ENCODE results near the gene MYZAP.

MYZAP gene

GRCh38 chr15:57561041-57561711 is 30.5 kb upstream of the MYZAP start:
- DNase-seq (ENCODE audit: low read depth in 4 of 4, low spot score in 1 of 4), result peak; percentile 30 to 51 (median 44)

- DNase-seq (ENCODE audit: low read depth in 4 of 4, low spot score in 1 of 4), result no peak
These were observed 29.4 kb upstream of the MYZAP start for GRCh38 chr15:57562196-57562769.

GRCh38 chr15:57563416-57563815 is 28.3 kb upstream of the MYZAP start:
- no peak for DNase-seq (ENCODE audit: low read depth in 4 of 4, low spot score in 1 of 4)

- no peak for DNase-seq (ENCODE audit: low read depth in 4 of 4, low spot score in 1 of 4)
These were observed 26.4 kb upstream of the MYZAP start for GRCh38 chr15:57565311-57565710.

GRCh38 chr15:57566834-57567233 is 24.9 kb upstream of the MYZAP start:
- no peak for DNase-seq (ENCODE audit: low read depth in 4 of 4, low spot score in 1 of 4)

- DNase-seq (ENCODE audit: low read depth in 4 of 4, low spot score in 1 of 4), result no peak
These were observed 23.8 kb upstream of the MYZAP start for GRCh38 chr15:57567891-57568290.

GRCh38 chr15:57568299-57568698 is 23.4 kb upstream of the MYZAP start:
- no peak for DNase-seq (ENCODE audit: low read depth in 4 of 4, low spot score in 1 of 4)

GRCh38 chr15:57570340-57570739 is 21.4 kb upstream of the MYZAP start:
- DNase-seq (ENCODE audit: low read depth in 4 of 4, low spot score in 1 of 4), result no peak

GRCh38 chr15:57570994-57571393 is 20.7 kb upstream of the MYZAP start:
- no peak for DNase-seq (ENCODE audit: low read depth in 4 of 4, low spot score in 1 of 4)

GRCh38 chr15:57571725-57572124 is 20.0 kb upstream of the MYZAP start:
- no peak for DNase-seq (ENCODE audit: low read depth in 4 of 4, low spot score in 1 of 4)

- no peak for DNase-seq (ENCODE audit: low read depth in 4 of 4, low spot score in 1 of 4)
These were observed 19.2 kb upstream of the MYZAP start for GRCh38 chr15:57572468-57572867.

- no peak for DNase-seq (ENCODE audit: low read depth in 4 of 4, low spot score in 1 of 4)
These were observed 18.6 kb upstream of the MYZAP start for GRCh38 chr15:57573151-57573550.

GRCh38 chr15:57575363-57575762 is 16.3 kb upstream of the MYZAP start:
- DNase-seq (ENCODE audit: low read depth in 4 of 4, low spot score in 1 of 4), result no peak

GRCh38 chr15:57578288-57578900 is 13.3 kb upstream of the MYZAP start:
- no peak for DNase-seq (ENCODE audit: low read depth in 4 of 4, low spot score in 1 of 4)

GRCh38 chr15:57580428-57580827 is 11.3 kb upstream of the MYZAP start:
- no peak for DNase-seq (ENCODE audit: low read depth in 4 of 4, low spot score in 1 of 4)

GRCh38 chr15:57580866-57581265 is 10.8 kb upstream of the MYZAP start:
- DNase-seq (ENCODE audit: low read depth in 4 of 4, low spot score in 1 of 4), result no peak

GRCh38 chr15:57582090-57582489 is 9.6 kb upstream of the MYZAP start:
- DNase-seq (ENCODE audit: low read depth in 4 of 4, low spot score in 1 of 4), result no peak

GRCh38 chr15:57583282-57583681 is 8.4 kb upstream of the MYZAP start:
- DNase-seq (ENCODE audit: low read depth in 4 of 4, low spot score in 1 of 4), result no peak

GRCh38 chr15:57583720-57584119 is 8.0 kb upstream of the MYZAP start:
- DNase-seq (ENCODE audit: low read depth in 4 of 4, low spot score in 1 of 4), result no peak

- DNase-seq (ENCODE audit: low read depth in 4 of 4, low spot score in 1 of 4), result no peak
These were observed 4.9 kb upstream of the MYZAP start for GRCh38 chr15:57586661-57587424.

GRCh38 chr15:57589281-57589680 is 2.4 kb upstream of the MYZAP start:
- DNase-seq (ENCODE audit: low read depth in 4 of 4, low spot score in 1 of 4), result no peak

- no peak for DNase-seq (ENCODE audit: low read depth in 4 of 4, low spot score in 1 of 4)
These were observed 1.9 kb upstream of the MYZAP start for GRCh38 chr15:57589754-57590153.
